SW480 (cell line): ENCODE data around the gene MAPK12.
"Not testable (repeated sequence)": the region's sequence is repeated elsewhere in the genome, so short reads cannot be mapped to it uniquely, and the experiment has no call there.

Source experiments
- DNase-seq: peaks from one replicate; pipeline ENCODE4 v3.0.0-alpha.2; 2016; ENCODE audit warnings: low spot score

The MAPK12 gene

GRCh38 chr22:50216055-50216683, 45.3 kb downstream of the MAPK12 start:
- no peak for DNase-seq

GRCh38 chr22:50215297-50216054, 46.0 kb downstream of the MAPK12 start:
- no peak for DNase-seq

- no peak for DNase-seq
These were observed 48.2 kb downstream of the MAPK12 start for GRCh38 chr22:50213263-50213662.

GRCh38 chr22:50211147-50211546, 50.3 kb downstream of the MAPK12 start:
- no peak for DNase-seq

GRCh38 chr22:50210378-50211139, 50.9 kb downstream of the MAPK12 start:
- DNase-seq: no peak

- DNase-seq: peak; percentile 17
These were observed 51.6 kb downstream of the MAPK12 start for GRCh38 chr22:50209893-50210292.

- DNase-seq: no peak
These were observed 52.3 kb downstream of the MAPK12 start for GRCh38 chr22:50208939-50209892.

- no peak for DNase-seq
These were observed 53.0 kb downstream of the MAPK12 start for GRCh38 chr22:50208430-50208938.

- no peak for DNase-seq
These were observed 53.9 kb downstream of the MAPK12 start for GRCh38 chr22:50207383-50208140.

- peak; percentile 36 for DNase-seq
These were observed 54.9 kb downstream of the MAPK12 start for GRCh38 chr22:50206599-50206998.

- no peak for DNase-seq
These were observed 55.5 kb downstream of the MAPK12 start for GRCh38 chr22:50205781-50206569.

GRCh38 chr22:50204998-50205397, 56.5 kb downstream of the MAPK12 start:
- DNase-seq: not testable (repeated sequence)

- no peak for DNase-seq
These were observed 56.9 kb downstream of the MAPK12 start for GRCh38 chr22:50204571-50204970.

GRCh38 chr22:50203288-50203687, 58.2 kb downstream of the MAPK12 start:
- no peak for DNase-seq
